Neural cell (in vitro differentiated cells): ENCODE data around the gene SLC39A3.

ENCODE experiments used
- EP300 ChIP-seq: fragments of 450-650 bp; conservative IDR thresholded peaks from 2 replicates; pipeline ENCODE4 v1.6.1; 2014; ENCODE audit warnings: antibody characterized with exemption, mild to moderate bottlenecking, moderate library complexity; ENCODE audit not compliant: poor library complexity, severe bottlenecking
- RAD21 ChIP-seq: fragments of 450-650 bp; conservative IDR thresholded peaks from 2 replicates; pipeline ENCODE4 v1.6.1; 2014; ENCODE audit warnings: antibody characterized with exemption, mild to moderate bottlenecking, moderate library complexity
- TF ChIP-seq, protein P1 (sequence below): fragments of 450-650 bp; IDR thresholded peaks from 2 replicates; pipeline ENCODE4 v1.5.1; 2014; ENCODE audit warnings: antibody characterized with exemption, mild to moderate bottlenecking, moderate library complexity; ENCODE audit not compliant: poor library complexity, severe bottlenecking

DNA sequence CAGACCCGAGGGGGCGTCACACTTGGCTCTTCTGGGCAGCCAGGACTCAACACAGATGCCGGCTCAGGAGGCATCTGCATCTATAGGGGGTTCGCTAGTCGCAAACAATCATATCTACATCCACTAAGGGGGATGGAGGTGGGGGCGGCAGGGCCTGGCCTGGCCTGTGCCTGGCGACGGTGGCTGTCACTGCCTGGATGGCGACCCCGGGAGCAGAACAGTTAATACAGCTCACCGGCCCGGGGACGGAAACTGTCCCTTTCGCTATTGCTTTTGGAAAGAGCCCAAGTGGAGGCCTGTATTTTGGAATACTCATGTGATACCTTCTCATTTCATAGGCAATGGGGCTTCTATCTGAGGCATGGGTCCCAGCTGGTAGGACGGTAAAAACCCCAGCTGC is 25.6 kb upstream of the SLC39A3 start:
- TF ChIP-seq, protein P1, sequence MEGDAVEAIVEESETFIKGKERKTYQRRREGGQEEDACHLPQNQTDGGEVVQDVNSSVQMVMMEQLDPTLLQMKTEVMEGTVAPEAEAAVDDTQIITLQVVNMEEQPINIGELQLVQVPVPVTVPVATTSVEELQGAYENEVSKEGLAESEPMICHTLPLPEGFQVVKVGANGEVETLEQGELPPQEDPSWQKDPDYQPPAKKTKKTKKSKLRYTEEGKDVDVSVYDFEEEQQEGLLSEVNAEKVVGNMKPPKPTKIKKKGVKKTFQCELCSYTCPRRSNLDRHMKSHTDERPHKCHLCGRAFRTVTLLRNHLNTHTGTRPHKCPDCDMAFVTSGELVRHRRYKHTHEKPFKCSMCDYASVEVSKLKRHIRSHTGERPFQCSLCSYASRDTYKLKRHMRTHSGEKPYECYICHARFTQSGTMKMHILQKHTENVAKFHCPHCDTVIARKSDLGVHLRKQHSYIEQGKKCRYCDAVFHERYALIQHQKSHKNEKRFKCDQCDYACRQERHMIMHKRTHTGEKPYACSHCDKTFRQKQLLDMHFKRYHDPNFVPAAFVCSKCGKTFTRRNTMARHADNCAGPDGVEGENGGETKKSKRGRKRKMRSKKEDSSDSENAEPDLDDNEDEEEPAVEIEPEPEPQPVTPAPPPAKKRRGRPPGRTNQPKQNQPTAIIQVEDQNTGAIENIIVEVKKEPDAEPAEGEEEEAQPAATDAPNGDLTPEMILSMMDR, result no peak
- TF ChIP-seq EP300, result no peak
- TF ChIP-seq RAD21, result no peak
